Measurements from ENCODE around the gene RAB6B.
A peak's percentile ranks its signal among the peaks of the same experiment; 100 is the strongest.

RAB6B gene

GRCh38 chr3:133835418-133835743 lies 60.3 kb downstream of the RAB6B start:
- DNase-seq (ENCODE audit: low spot score): no peak

GRCh38 chr3:133834621-133835417 lies 60.9 kb downstream of the RAB6B start:
- DNase-seq (ENCODE audit: low spot score): no peak

GRCh38 chr3:133833880-133834620 lies 61.6 kb downstream of the RAB6B start:
- no peak for DNase-seq (ENCODE audit: low spot score)

- DNase-seq (ENCODE audit: low spot score): no peak
Measured at GRCh38 chr3:133833267-133833666, 62.4 kb downstream of the RAB6B start.

- peak; percentile 32 for DNase-seq (ENCODE audit: low spot score)
Measured at GRCh38 chr3:133832802-133833144, 62.9 kb downstream of the RAB6B start.

GRCh38 chr3:133831966-133832801 lies 63.5 kb downstream of the RAB6B start:
- DNase-seq (ENCODE audit: low spot score): peak; percentile 51

- no peak for DNase-seq (ENCODE audit: low spot score)
Measured at GRCh38 chr3:133830071-133830470, 65.6 kb downstream of the RAB6B start.

GRCh38 chr3:133829310-133829707 lies 66.4 kb downstream of the RAB6B start:
- no peak for DNase-seq (ENCODE audit: low spot score)

- DNase-seq (ENCODE audit: low spot score): no peak
Measured at GRCh38 chr3:133828576-133829309, 66.9 kb downstream of the RAB6B start.

- DNase-seq (ENCODE audit: low spot score): no peak
Measured at GRCh38 chr3:133827684-133828083, 68.0 kb downstream of the RAB6B start.

- no peak for DNase-seq (ENCODE audit: low spot score)
Measured at GRCh38 chr3:133827136-133827535, 68.5 kb downstream of the RAB6B start.

GRCh38 chr3:133825969-133826727 lies 69.5 kb downstream of the RAB6B start:
- no peak for DNase-seq (ENCODE audit: low spot score)

- DNase-seq (ENCODE audit: low spot score): no peak
Measured at GRCh38 chr3:133824961-133825485, 70.7 kb downstream of the RAB6B start.

- no peak for DNase-seq (ENCODE audit: low spot score)
Measured at GRCh38 chr3:133821767-133822638, 73.7 kb downstream of the RAB6B start.

GRCh38 chr3:133820889-133821675 lies 74.6 kb downstream of the RAB6B start:
- DNase-seq (ENCODE audit: low spot score): no peak

GRCh38 chr3:133820129-133820528 lies 75.6 kb downstream of the RAB6B start:
- DNase-seq (ENCODE audit: low spot score): no peak

GRCh38 chr3:133815386-133815785 lies 80.3 kb downstream of the RAB6B start:
- DNase-seq (ENCODE audit: low spot score): no peak

GRCh38 chr3:133812872-133813271 lies 82.8 kb downstream of the RAB6B start:
- DNase-seq (ENCODE audit: low spot score): no peak
